ENCODE data around the gene MISFA. TPM values are rescaled to one million over a fixed set of nuclear protein-coding genes. Genes with fewer than 3 reads are reported as not detected.

Gene MISFA
- total and polyA plus RNA-seq, 9 of the 15 experiments (the other 6 are each of a cell fraction or from before 2014, with no cell fraction given): 1.6 to 6.3 (median 3.4) TPM

- no peak for TF ChIP-seq XRCC4 (IDR thresholded peaks at IDR 0.05; ENCODE audit: extremely low read depth, insufficient read depth, insufficient read length)
- no peak for TF ChIP-seq ZNF609 (CRISPR knock-in tag; IDR thresholded peaks at IDR 0.05; ENCODE audit: borderline replicate concordance)
- no peak for TF ChIP-seq YY1 (IDR thresholded peaks at IDR 0.05; ENCODE audit: borderline replicate concordance in 1 of 3, control insufficient read depth in 1 of 3, extremely low read depth in 1 of 3, insufficient read depth in 3 of 3, insufficient read length in 1 of 3, insufficient replicate concordance in 2 of 3, low read depth in 1 of 3, low read length in 2 of 3)
- TF ChIP-seq FOXO4 (CRISPR knock-in tag; IDR thresholded peaks at IDR 0.05): no peak
- no peak overlapping the region for H3K27ac ChIP-seq (ENCODE audit: extremely low read depth, low read depth, low read length)
- no peaks in the 10 kb centered on the region for H3K9me1 ChIP-seq (ENCODE audit: control insufficient read depth, insufficient read depth, low read length)
- H2AFZ ChIP-seq (ENCODE audit: low read depth, low read length): no peak overlapping the region
- in situ Hi-C loops (cut with MboI) (no loop called here), intact Hi-C loops (cut with micrococcal nuclease) (no loop called here)
- no TSS peak for BruUV-seq (replicated peaks)
- ChIA-PET POLR2A (no interaction called here), CTCF (ENCODE audit: low intra/inter-chr PET ratio) (no interaction called here)
- no peaks in the 10 kb centered on the region for H3K4me1 ChIP-seq (replicated peaks in 1 of 2; ENCODE audit: control insufficient read depth in 2 of 2, insufficient read depth in 2 of 2, low read length in 2 of 2)
- no peaks in the 10 kb centered on the region for H3K27me3 ChIP-seq (ENCODE audit: control insufficient read depth in 2 of 2, insufficient read depth in 2 of 2, low read length in 2 of 2)
- ATAC-seq (no peak), FAIRE-seq (no peak), DNase-seq (ENCODE audit: extremely low read depth in 1 of 4, low spot score in 3 of 4) (no peak)
- peaks cover 9% of the 10 kb centered on the region; the same call in 2 of the 3 replicates for H3K36me3 ChIP-seq (ENCODE audit: control insufficient read depth, insufficient read depth, low read length)
- no peaks in the 10 kb centered on the region for H4K20me1 ChIP-seq (replicated peaks; ENCODE audit: control insufficient read depth, insufficient read depth, low read length)
- no peaks in the 10 kb centered on the region for H3K79me2 ChIP-seq (ENCODE audit: control insufficient read depth, insufficient read depth, low read length)
- H3K9me3 ChIP-seq (replicated peaks; ENCODE audit: control insufficient read depth, insufficient read depth, low read depth, low read length): no peaks in the 10 kb centered on the region
- H3K9ac ChIP-seq (ENCODE audit: insufficient read depth in 1 of 2, low read depth in 2 of 2, low read length in 2 of 2): no peak overlapping the region
- WGBS (ENCODE audit: insufficient coverage, low coverage, missing lambda C conversion rate): 92% methylated on average over 3 of the region's 3 CpGs
- no peak overlapping the region for H3K4me2 ChIP-seq (ENCODE audit: insufficient read depth, low read length)
- H3K4me3 ChIP-seq: no peak overlapping the region
Observed at GRCh38 chr11:18567081-18567480, 32.5 kb upstream of the MISFA start.
